HG03196 (cell line): ENCODE results near the gene GH1.
"Not testable (repeated sequence)": the region's sequence is repeated elsewhere in the genome, so short reads cannot be mapped to it uniquely, and the experiment has no call there.

Experiments
- ATAC-seq: cut with Tn5 transposase; IDR thresholded peaks from one replicate; pipeline ENCODE4 v1.9.1; 2021; ENCODE audit not compliant: unreplicated experiment

Gene GH1

DNA sequence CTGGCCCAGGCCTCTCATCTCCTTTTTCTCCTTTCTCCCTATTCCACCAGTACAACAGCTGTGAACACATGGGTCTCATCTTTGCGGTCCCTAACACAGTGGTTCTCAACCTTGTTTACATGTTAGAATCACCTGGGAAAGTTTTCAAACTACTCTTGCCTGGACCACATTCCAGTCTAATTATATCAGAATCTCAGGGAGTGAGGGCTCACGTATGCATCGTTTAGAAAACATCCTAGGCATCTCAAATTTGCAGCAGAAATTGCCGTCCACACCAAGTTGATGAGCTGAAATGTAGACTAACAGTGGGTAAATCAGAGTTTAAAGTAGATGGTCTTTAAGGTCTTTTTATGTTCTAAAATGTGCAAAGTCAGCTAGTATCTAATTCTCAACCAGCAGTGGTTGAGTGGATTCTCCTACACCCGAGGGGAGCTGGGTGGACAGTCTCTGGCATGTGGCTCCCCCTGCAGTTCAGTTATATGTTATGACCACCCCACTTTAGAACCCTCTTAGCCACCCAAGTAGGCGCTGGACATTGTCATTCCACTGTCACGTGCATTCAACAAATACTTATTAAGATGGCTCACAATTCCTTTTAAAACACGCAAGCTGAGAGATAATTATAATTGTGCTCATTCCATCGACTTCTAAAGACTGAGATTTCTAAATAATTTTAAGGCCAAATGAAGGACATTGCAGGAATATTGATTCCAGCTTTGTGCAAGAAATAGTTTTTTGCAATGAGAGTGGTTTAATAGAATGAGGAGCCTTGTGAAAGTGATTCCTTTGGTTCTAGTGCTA, 48.9 kb downstream of the GH1 start:
- not testable (repeated sequence) for ATAC-seq
